ENCODE measurements around the gene OR10AD1. TPM values are rescaled to one million over a fixed set of nuclear protein-coding genes. Genes with fewer than 3 reads are reported as not detected.
A peak's percentile ranks its signal among the peaks of the same experiment; 100 is the strongest.

OR10AD1 gene
- polyA plus RNA-seq, 3 donors = not detected

DNA sequence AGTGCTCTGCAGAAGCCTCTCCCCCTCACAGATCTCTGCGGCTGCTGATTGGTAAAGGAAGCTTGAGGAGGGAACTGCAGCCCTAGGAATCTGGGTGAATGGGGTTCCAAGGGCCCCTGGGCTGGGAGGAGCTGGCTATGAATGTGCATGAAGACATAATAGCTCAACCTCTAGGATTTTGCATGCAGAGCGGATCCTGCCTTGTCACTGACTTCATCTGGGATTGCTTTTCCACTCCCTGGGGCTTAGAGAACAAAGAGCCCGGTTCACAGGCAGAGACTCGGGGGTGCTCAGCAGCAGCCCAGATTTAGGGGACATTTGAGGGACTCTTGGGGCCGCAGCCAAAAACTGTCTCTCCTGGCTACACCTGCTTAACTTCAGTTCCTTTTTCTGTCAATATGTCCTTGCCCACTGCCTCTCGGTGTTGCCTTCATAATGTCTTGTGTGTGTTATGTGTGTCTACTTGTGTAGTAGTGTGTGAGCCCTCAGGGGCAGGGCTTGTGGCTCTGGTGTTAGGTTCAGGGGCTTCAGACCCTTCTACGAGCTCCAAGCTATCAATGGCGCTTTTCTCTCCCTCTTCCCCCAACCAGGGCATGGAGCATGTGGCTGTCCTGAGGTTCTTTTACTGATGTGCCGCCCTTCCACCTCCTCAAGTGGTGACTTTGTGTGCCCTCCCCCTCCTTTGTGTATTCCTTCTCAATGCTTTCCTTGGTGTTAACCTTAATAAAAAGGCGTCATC is 17.7 kb downstream of the OR10AD1 start:
- Histone ChIP-seq H3K27me3 (ENCODE audit: control insufficient read depth in 2 of 2, insufficient read depth in 2 of 2, low read length in 2 of 2) (peaks cover 41 to 53% of the 10 kb centered on the region in 2 donors), H3K9ac (ENCODE audit: insufficient read depth, low read length, poor library complexity, severe bottlenecking) (no peak overlapping the region), H4K20me1 (ENCODE audit: insufficient read depth, low read length) (no peaks in the 10 kb centered on the region), H3K9me3 (replicated peaks in 1 of 2; ENCODE audit: control insufficient read depth in 1 of 2, insufficient read depth in 1 of 2, low read length in 2 of 2) (peaks cover 0 to 4% of the 10 kb centered on the region in 2 donors), H3K4me1 (ENCODE audit: control insufficient read depth in 1 of 2, insufficient read depth in 2 of 2, low read length in 2 of 2) (peaks cover 17 to 22% of the 10 kb centered on the region in 2 donors), H3K4me3 (replicated peaks in 1 of 3; ENCODE audit: low read depth in 2 of 3, low read length in 3 of 3) (no peak overlapping the region), H3K4me2 (replicated peaks; ENCODE audit: extremely low read depth, low read length, poor library complexity, severe bottlenecking) (no peak overlapping the region), H2AFZ (ENCODE audit: insufficient read depth, low read depth, low read length, poor library complexity, severe bottlenecking) (no peak overlapping the region), H3K36me3 (replicated peaks in 1 of 2; ENCODE audit: control insufficient read depth in 1 of 2, insufficient read depth in 2 of 2, low read length in 2 of 2) (no peaks in the 10 kb centered on the region), H3K27ac (ENCODE audit: low read depth in 1 of 2, low read length in 2 of 2) (no peak overlapping the region), H3K79me2 (ENCODE audit: insufficient read depth, low read length) (no peaks in the 10 kb centered on the region)
- H3K36me3 Mint-ChIP-seq = peaks cover 2 to 6% of the 10 kb centered on the region in 2 donors
- H3K27ac Mint-ChIP-seq = no peak overlapping the region
- peaks cover 55 to 70% (median 62%) of the 10 kb centered on the region in 3 donors for H3K27me3 Mint-ChIP-seq (ENCODE audit: low read depth in 3 of 3)
- peak overlapping the region; percentile 43 to 97 for H3K4me3 Mint-ChIP-seq
- peaks cover 0 to 11% (median 4%) of the 10 kb centered on the region in 7 donors for H3K9me3 Mint-ChIP-seq
- DNase-seq = no peak
- intact Hi-C loops (cut with micrococcal nuclease) = no loop called here
- WGBS (ENCODE audit: insufficient coverage) = 94% methylated on average over 6 of the region's 10 CpGs
- H3K4me1 Mint-ChIP-seq = peaks cover 18% of the 10 kb centered on the region
- TF ChIP-seq, protein P1, sequence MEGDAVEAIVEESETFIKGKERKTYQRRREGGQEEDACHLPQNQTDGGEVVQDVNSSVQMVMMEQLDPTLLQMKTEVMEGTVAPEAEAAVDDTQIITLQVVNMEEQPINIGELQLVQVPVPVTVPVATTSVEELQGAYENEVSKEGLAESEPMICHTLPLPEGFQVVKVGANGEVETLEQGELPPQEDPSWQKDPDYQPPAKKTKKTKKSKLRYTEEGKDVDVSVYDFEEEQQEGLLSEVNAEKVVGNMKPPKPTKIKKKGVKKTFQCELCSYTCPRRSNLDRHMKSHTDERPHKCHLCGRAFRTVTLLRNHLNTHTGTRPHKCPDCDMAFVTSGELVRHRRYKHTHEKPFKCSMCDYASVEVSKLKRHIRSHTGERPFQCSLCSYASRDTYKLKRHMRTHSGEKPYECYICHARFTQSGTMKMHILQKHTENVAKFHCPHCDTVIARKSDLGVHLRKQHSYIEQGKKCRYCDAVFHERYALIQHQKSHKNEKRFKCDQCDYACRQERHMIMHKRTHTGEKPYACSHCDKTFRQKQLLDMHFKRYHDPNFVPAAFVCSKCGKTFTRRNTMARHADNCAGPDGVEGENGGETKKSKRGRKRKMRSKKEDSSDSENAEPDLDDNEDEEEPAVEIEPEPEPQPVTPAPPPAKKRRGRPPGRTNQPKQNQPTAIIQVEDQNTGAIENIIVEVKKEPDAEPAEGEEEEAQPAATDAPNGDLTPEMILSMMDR (IDR thresholded peaks at IDR 0.05) = no peak

DNA sequence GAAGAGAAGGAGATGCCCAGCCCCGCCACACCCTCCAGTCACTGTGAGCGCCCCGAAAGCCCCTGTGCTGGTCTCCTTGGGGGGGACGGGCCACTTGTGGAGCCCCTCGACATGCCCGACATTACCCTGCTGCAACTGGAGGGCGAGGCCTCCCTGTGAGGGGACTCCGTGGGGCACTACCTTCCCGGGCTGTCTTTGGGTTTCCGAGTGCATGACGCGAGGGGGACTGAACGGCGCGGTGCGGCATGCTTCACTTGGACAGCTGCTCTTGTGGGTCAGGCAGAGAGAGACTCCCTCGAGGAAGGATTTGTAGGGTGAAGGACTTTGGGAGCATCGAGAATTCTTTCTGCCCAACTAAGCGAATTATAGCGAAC is 18.6 kb downstream of the OR10AD1 start:
- Mint-ChIP-seq H3K4me1 (peaks cover 18% of the 10 kb centered on the region), H3K4me3 (peak overlapping the region; percentile 95 to 97), H3K36me3 (peaks cover 2 to 6% of the 10 kb centered on the region in 2 donors), H3K27me3 (ENCODE audit: low read depth in 3 of 3) (peaks cover 55 to 65% (median 59%) of the 10 kb centered on the region in 3 donors), H3K9me3 (peaks cover 0 to 11% (median 4%) of the 10 kb centered on the region in 7 donors), H3K27ac (no peak overlapping the region)
- 15% methylated on average over 6 of the region's 20 CpGs for WGBS (ENCODE audit: insufficient coverage)
- Histone ChIP-seq H3K9ac (ENCODE audit: insufficient read depth, low read length, poor library complexity, severe bottlenecking) (no peak overlapping the region), H3K4me2 (replicated peaks; ENCODE audit: extremely low read depth, low read length, poor library complexity, severe bottlenecking) (peak overlapping the region; percentile 76), H3K27me3 (ENCODE audit: control insufficient read depth in 2 of 2, insufficient read depth in 2 of 2, low read length in 2 of 2) (peaks cover 41 to 58% of the 10 kb centered on the region in 2 donors), H3K4me1 (ENCODE audit: control insufficient read depth in 1 of 2, insufficient read depth in 2 of 2, low read length in 2 of 2) (peaks cover 17 to 22% of the 10 kb centered on the region in 2 donors), H3K27ac (ENCODE audit: low read depth in 1 of 2, low read length in 2 of 2) (no peak overlapping the region), H3K79me2 (ENCODE audit: insufficient read depth, low read length) (no peaks in the 10 kb centered on the region), H2AFZ (ENCODE audit: insufficient read depth, low read depth, low read length, poor library complexity, severe bottlenecking) (peak overlapping the region; percentile 84), H4K20me1 (ENCODE audit: insufficient read depth, low read length) (no peaks in the 10 kb centered on the region), H3K4me3 (replicated peaks in 1 of 3; ENCODE audit: low read depth in 2 of 3, low read length in 3 of 3) (peak overlapping the region in 2 of 3 experiments; percentile 66 to 89), H3K36me3 (replicated peaks in 1 of 2; ENCODE audit: control insufficient read depth in 1 of 2, insufficient read depth in 2 of 2, low read length in 2 of 2) (no peaks in the 10 kb centered on the region), H3K9me3 (replicated peaks in 1 of 2; ENCODE audit: control insufficient read depth in 1 of 2, insufficient read depth in 1 of 2, low read length in 2 of 2) (peaks cover 0 to 4% of the 10 kb centered on the region in 2 donors)
- DNase-seq = no peak
- TF ChIP-seq, protein P1 (IDR thresholded peaks at IDR 0.05) = no peak
- intact Hi-C loops (cut with micrococcal nuclease) = no loop called here

All from CD14-positive monocyte (primary cell).